ENCODE measurements around the gene RYR3. TPM values are rescaled to one million over a fixed set of nuclear protein-coding genes. Genes with fewer than 3 reads are reported as not detected.

Gene RYR3
- total RNA-seq, 5 donors from 2014 or later (not counting 1 experiment from before 2014, with no cell fraction given): 0.03 to 0.07 (median 0.04) TPM; not detected in 1

GRCh38 chr15:33656168-33656567, 345.4 kb downstream of the RYR3 start:
- Histone ChIP-seq H3K9me3 (no peaks in the 10 kb centered on the region), H3K4me3 (ENCODE audit: control insufficient read depth in 1 of 2, extremely low read depth in 1 of 2, low read length in 1 of 2) (no peak overlapping the region), H3K36me3 (ENCODE audit: control insufficient read depth in 2 of 2, extremely low read depth in 1 of 2, insufficient read depth in 1 of 2, low read length in 1 of 2) (no peaks in the 10 kb centered on the region), H3K27me3 (replicated peaks in 1 of 2; ENCODE audit: control insufficient read depth in 2 of 2, extremely low read depth in 1 of 2, insufficient read depth in 2 of 2, low read length in 1 of 2) (no peaks in the 10 kb centered on the region), H3K27ac (ENCODE audit: low read length) (no peak overlapping the region), H3K4me1 (ENCODE audit: control insufficient read depth in 1 of 2, extremely low read depth in 1 of 2, insufficient read depth in 2 of 2, low read length in 2 of 2) (no peaks in the 10 kb centered on the region)
- H3K4me3 Mint-ChIP-seq: no peak overlapping the region
- H3K4me1 Mint-ChIP-seq: no peaks in the 10 kb centered on the region
- H3K9me3 Mint-ChIP-seq: no peaks in the 10 kb centered on the region
- peaks cover 0 to 3% of the 10 kb centered on the region in 2 donors for H3K27me3 Mint-ChIP-seq
- no peak overlapping the region for H3K27ac Mint-ChIP-seq
- 84% methylated on average over 4 of the region's 6 CpGs for WGBS (ENCODE audit: insufficient coverage)
- DNase-seq (no peak), ATAC-seq (replicated peaks in 1 of 4) (no peak)
- ChIA-PET POLR2A (no interaction called here), CTCF (no interaction called here)
- no peaks in the 10 kb centered on the region for H3K36me3 Mint-ChIP-seq

- H3K36me3 ChIP-seq (ENCODE audit: control insufficient read depth in 2 of 2, extremely low read depth in 1 of 2, insufficient read depth in 1 of 2, low read length in 1 of 2): no peaks in the 10 kb centered on the region
- H3K27me3 Mint-ChIP-seq: peaks cover 2 to 16% of the 10 kb centered on the region in 2 donors
- H3K4me1 Mint-ChIP-seq: no peaks in the 10 kb centered on the region
- ChIA-PET POLR2A (no interaction called here), CTCF (no interaction called here)
- no peak overlapping the region for H3K4me3 Mint-ChIP-seq
- H3K4me3 ChIP-seq (ENCODE audit: control insufficient read depth in 1 of 2, extremely low read depth in 1 of 2, low read length in 1 of 2): no peak overlapping the region
- ATAC-seq (replicated peaks in 1 of 4): no peak
- no peaks in the 10 kb centered on the region for H3K9me3 ChIP-seq
- DNase-seq: no peak
- no peak overlapping the region for H3K27ac Mint-ChIP-seq
- no peaks in the 10 kb centered on the region for H3K36me3 Mint-ChIP-seq
- H3K4me1 ChIP-seq (ENCODE audit: control insufficient read depth in 1 of 2, extremely low read depth in 1 of 2, insufficient read depth in 2 of 2, low read length in 2 of 2): no peaks in the 10 kb centered on the region
- peaks cover 0 to 6% of the 10 kb centered on the region in 2 experiments for H3K27me3 ChIP-seq (replicated peaks in 1 of 2; ENCODE audit: control insufficient read depth in 2 of 2, extremely low read depth in 1 of 2, insufficient read depth in 2 of 2, low read length in 1 of 2)
- 90% methylated on average over 16 of the region's 16 CpGs for WGBS (ENCODE audit: insufficient coverage)
- H3K9me3 Mint-ChIP-seq: no peaks in the 10 kb centered on the region
- H3K27ac ChIP-seq (ENCODE audit: low read length): no peak overlapping the region
These were observed 349.4 kb downstream of the RYR3 start for GRCh38 chr15:33660151-33660550.

- Mint-ChIP-seq H3K27ac (no peak overlapping the region), H3K4me3 (no peak overlapping the region), H3K36me3 (no peaks in the 10 kb centered on the region), H3K9me3 (no peaks in the 10 kb centered on the region), H3K4me1 (no peaks in the 10 kb centered on the region), H3K27me3 (peaks cover 3 to 20% of the 10 kb centered on the region in 2 donors)
- 81% methylated on average over 14 of the region's 14 CpGs for WGBS (ENCODE audit: insufficient coverage)
- ATAC-seq (replicated peaks in 1 of 4) (no peak), DNase-seq (no peak)
- Histone ChIP-seq H3K9me3 (no peaks in the 10 kb centered on the region), H3K27ac (ENCODE audit: low read length) (no peak overlapping the region), H3K27me3 (replicated peaks in 1 of 2; ENCODE audit: control insufficient read depth in 2 of 2, extremely low read depth in 1 of 2, insufficient read depth in 2 of 2, low read length in 1 of 2) (peaks cover 0 to 6% of the 10 kb centered on the region in 2 experiments), H3K4me3 (ENCODE audit: control insufficient read depth in 1 of 2, extremely low read depth in 1 of 2, low read length in 1 of 2) (no peak overlapping the region), H3K36me3 (ENCODE audit: control insufficient read depth in 2 of 2, extremely low read depth in 1 of 2, insufficient read depth in 1 of 2, low read length in 1 of 2) (no peaks in the 10 kb centered on the region), H3K4me1 (ENCODE audit: control insufficient read depth in 1 of 2, extremely low read depth in 1 of 2, insufficient read depth in 2 of 2, low read length in 2 of 2) (no peaks in the 10 kb centered on the region)
- CTCF ChIA-PET: no interaction called here
- POLR2A ChIA-PET: no interaction called here
These were observed 351.2 kb downstream of the RYR3 start for GRCh38 chr15:33662014-33662413.

- Mint-ChIP-seq H3K4me1 (no peaks in the 10 kb centered on the region), H3K27me3 (peaks cover 3 to 17% of the 10 kb centered on the region in 2 donors), H3K9me3 (no peaks in the 10 kb centered on the region), H3K36me3 (no peaks in the 10 kb centered on the region), H3K4me3 (no peak overlapping the region), H3K27ac (no peak overlapping the region)
- ChIA-PET CTCF (no interaction called here), POLR2A (no interaction called here)
- no peaks in the 10 kb centered on the region for H3K9me3 ChIP-seq
- no peaks in the 10 kb centered on the region for H3K36me3 ChIP-seq (ENCODE audit: control insufficient read depth in 2 of 2, extremely low read depth in 1 of 2, insufficient read depth in 1 of 2, low read length in 1 of 2)
- no peak for DNase-seq
- peaks cover 0 to 6% of the 10 kb centered on the region in 2 experiments for H3K27me3 ChIP-seq (replicated peaks in 1 of 2; ENCODE audit: control insufficient read depth in 2 of 2, extremely low read depth in 1 of 2, insufficient read depth in 2 of 2, low read length in 1 of 2)
- 92% methylated on average over 2 of the region's 2 CpGs for WGBS (ENCODE audit: insufficient coverage)
- H3K27ac ChIP-seq (ENCODE audit: low read length): no peak overlapping the region
- H3K4me3 ChIP-seq (ENCODE audit: control insufficient read depth in 1 of 2, extremely low read depth in 1 of 2, low read length in 1 of 2): no peak overlapping the region
- ATAC-seq (replicated peaks in 1 of 4): no peak
- H3K4me1 ChIP-seq (ENCODE audit: control insufficient read depth in 1 of 2, extremely low read depth in 1 of 2, insufficient read depth in 2 of 2, low read length in 2 of 2): no peaks in the 10 kb centered on the region
These were observed 354.2 kb downstream of the RYR3 start for GRCh38 chr15:33664947-33665346.

- H3K27ac Mint-ChIP-seq: no peak overlapping the region
- CTCF ChIA-PET: no interaction called here
These were observed 359.8 kb downstream of the RYR3 start for GRCh38 chr15:33670567-33670966.

GRCh38 chr15:33671456-33671855, 360.7 kb downstream of the RYR3 start:
- CTCF ChIA-PET: no interaction called here
- Mint-ChIP-seq H3K36me3 (no peaks in the 10 kb centered on the region), H3K4me1 (no peaks in the 10 kb centered on the region), H3K9me3 (no peaks in the 10 kb centered on the region), H3K4me3 (no peak overlapping the region), H3K27ac (no peak overlapping the region), H3K27me3 (peaks cover 24 to 39% of the 10 kb centered on the region in 2 donors)
- no peaks in the 10 kb centered on the region for H3K27me3 ChIP-seq (replicated peaks in 1 of 2; ENCODE audit: control insufficient read depth in 2 of 2, extremely low read depth in 1 of 2, insufficient read depth in 2 of 2, low read length in 1 of 2)
- no peak overlapping the region for H3K4me3 ChIP-seq (ENCODE audit: control insufficient read depth in 1 of 2, extremely low read depth in 1 of 2, low read length in 1 of 2)
- no peak for DNase-seq
- ATAC-seq (replicated peaks in 1 of 4): no peak
- H3K4me1 ChIP-seq (ENCODE audit: control insufficient read depth in 1 of 2, extremely low read depth in 1 of 2, insufficient read depth in 2 of 2, low read length in 2 of 2): no peaks in the 10 kb centered on the region
- POLR2A ChIA-PET: no interaction called here
- no peak overlapping the region for H3K27ac ChIP-seq (ENCODE audit: low read length)
- H3K36me3 ChIP-seq (ENCODE audit: control insufficient read depth in 2 of 2, extremely low read depth in 1 of 2, insufficient read depth in 1 of 2, low read length in 1 of 2): no peaks in the 10 kb centered on the region
- H3K9me3 ChIP-seq: no peaks in the 10 kb centered on the region
- WGBS (ENCODE audit: insufficient coverage): 72% methylated on average over 2 of the region's 5 CpGs

More at GRCh38 chr15:33670567-33670966, 359.8 kb downstream of the RYR3 start:
- Mint-ChIP-seq H3K36me3 (no peaks in the 10 kb centered on the region), H3K4me3 (no peak overlapping the region), H3K4me1 (no peaks in the 10 kb centered on the region), H3K9me3 (no peaks in the 10 kb centered on the region), H3K27me3 (peaks cover 23 to 30% of the 10 kb centered on the region in 2 donors)
- Histone ChIP-seq H3K27me3 (replicated peaks in 1 of 2; ENCODE audit: control insufficient read depth in 2 of 2, extremely low read depth in 1 of 2, insufficient read depth in 2 of 2, low read length in 1 of 2) (no peaks in the 10 kb centered on the region), H3K27ac (ENCODE audit: low read length) (no peak overlapping the region), H3K36me3 (ENCODE audit: control insufficient read depth in 2 of 2, extremely low read depth in 1 of 2, insufficient read depth in 1 of 2, low read length in 1 of 2) (no peaks in the 10 kb centered on the region), H3K9me3 (no peaks in the 10 kb centered on the region), H3K4me1 (ENCODE audit: control insufficient read depth in 1 of 2, extremely low read depth in 1 of 2, insufficient read depth in 2 of 2, low read length in 2 of 2) (no peaks in the 10 kb centered on the region), H3K4me3 (ENCODE audit: control insufficient read depth in 1 of 2, extremely low read depth in 1 of 2, low read length in 1 of 2) (no peak overlapping the region)
- POLR2A ChIA-PET: no interaction called here
- ATAC-seq (replicated peaks in 1 of 4): no peak
- DNase-seq: no peak
- WGBS (ENCODE audit: insufficient coverage): no CpG with 5 or more reads among the region's 3 CpGs

- WGBS (ENCODE audit: insufficient coverage): no CpG with 5 or more reads among the region's 4 CpGs
- Histone ChIP-seq H3K36me3 (ENCODE audit: control insufficient read depth in 2 of 2, extremely low read depth in 1 of 2, insufficient read depth in 1 of 2, low read length in 1 of 2) (no peaks in the 10 kb centered on the region), H3K27ac (ENCODE audit: low read length) (no peak overlapping the region), H3K4me3 (ENCODE audit: control insufficient read depth in 1 of 2, extremely low read depth in 1 of 2, low read length in 1 of 2) (no peak overlapping the region), H3K4me1 (ENCODE audit: control insufficient read depth in 1 of 2, extremely low read depth in 1 of 2, insufficient read depth in 2 of 2, low read length in 2 of 2) (no peaks in the 10 kb centered on the region), H3K9me3 (no peaks in the 10 kb centered on the region), H3K27me3 (replicated peaks in 1 of 2; ENCODE audit: control insufficient read depth in 2 of 2, extremely low read depth in 1 of 2, insufficient read depth in 2 of 2, low read length in 1 of 2) (no peaks in the 10 kb centered on the region)
- Mint-ChIP-seq H3K27ac (no peak overlapping the region), H3K4me3 (no peak overlapping the region), H3K27me3 (peaks cover 26 to 46% of the 10 kb centered on the region in 2 donors), H3K4me1 (no peaks in the 10 kb centered on the region), H3K9me3 (no peaks in the 10 kb centered on the region), H3K36me3 (no peaks in the 10 kb centered on the region)
- POLR2A ChIA-PET: interaction anchor here in 1 of 2 donors (0.6 kb wide), 1 partner anchor 389 kb away, joined by 3 read pairs; no protein-coding TSS in a partner anchor
- CTCF ChIA-PET: no interaction called here
- no peak for ATAC-seq (replicated peaks in 1 of 4)
- no peak for DNase-seq
These were observed 364.5 kb downstream of the RYR3 start for GRCh38 chr15:33675246-33675645.
